Stimulated activated CD4-positive, alpha-beta T cell treated with anti-CD3 and anti-CD28 coated beads, Interleukin-1b, Interleukin-23, amount 100 ng/mL, for 24 hours (primary cell): ENCODE results near the gene SCARB2.
A peak's percentile ranks its signal among the peaks of the same experiment; 100 is the strongest.

Experiments used
- DNase-seq, 4 experiments: peaks; one replicate each; pipeline ENCODE4 v3.0.0-alpha.2; 2020; ENCODE audit warnings: low read depth in 4 of 4, low spot score in 1 of 4

The SCARB2 gene

DNA sequence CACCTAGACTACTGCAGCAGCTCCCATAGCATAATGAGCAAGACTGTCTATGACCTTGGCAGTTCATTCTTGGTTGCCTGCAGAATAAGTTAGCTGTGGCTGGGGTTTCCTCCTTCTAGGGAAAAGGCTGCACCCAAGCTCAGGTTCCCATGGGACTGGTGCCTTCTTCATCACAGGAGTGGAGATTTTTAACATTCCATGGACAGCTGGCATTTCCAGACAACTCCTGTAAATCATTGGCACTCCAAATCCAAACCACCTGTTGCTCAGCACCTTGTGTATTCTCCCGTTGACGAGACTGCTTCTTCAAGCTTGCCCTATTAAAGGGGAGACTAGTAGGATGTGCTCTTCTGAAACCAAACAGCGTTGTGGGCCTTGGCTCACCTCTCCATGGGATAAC lies 57.6 kb downstream of the SCARB2 start:
- DNase-seq, result no peak

DNA sequence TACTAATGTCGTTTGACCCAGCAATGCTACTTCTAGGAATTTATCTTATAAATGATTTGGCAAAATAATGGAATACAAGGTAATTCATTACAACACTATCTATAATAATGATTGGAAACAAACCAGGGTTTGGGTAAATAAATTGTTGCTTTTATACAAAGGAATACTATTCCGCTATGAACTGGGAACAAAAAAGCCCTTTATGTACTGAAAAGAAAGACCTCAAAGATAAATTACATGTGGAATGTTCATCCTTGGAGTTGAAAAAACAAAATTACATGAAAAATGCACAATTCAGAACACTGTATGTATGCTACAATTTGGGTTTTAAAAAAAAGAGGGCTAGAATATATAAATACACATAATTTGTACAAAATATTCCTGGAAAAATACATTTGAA lies 60.3 kb downstream of the SCARB2 start:
- no peak for DNase-seq

DNA sequence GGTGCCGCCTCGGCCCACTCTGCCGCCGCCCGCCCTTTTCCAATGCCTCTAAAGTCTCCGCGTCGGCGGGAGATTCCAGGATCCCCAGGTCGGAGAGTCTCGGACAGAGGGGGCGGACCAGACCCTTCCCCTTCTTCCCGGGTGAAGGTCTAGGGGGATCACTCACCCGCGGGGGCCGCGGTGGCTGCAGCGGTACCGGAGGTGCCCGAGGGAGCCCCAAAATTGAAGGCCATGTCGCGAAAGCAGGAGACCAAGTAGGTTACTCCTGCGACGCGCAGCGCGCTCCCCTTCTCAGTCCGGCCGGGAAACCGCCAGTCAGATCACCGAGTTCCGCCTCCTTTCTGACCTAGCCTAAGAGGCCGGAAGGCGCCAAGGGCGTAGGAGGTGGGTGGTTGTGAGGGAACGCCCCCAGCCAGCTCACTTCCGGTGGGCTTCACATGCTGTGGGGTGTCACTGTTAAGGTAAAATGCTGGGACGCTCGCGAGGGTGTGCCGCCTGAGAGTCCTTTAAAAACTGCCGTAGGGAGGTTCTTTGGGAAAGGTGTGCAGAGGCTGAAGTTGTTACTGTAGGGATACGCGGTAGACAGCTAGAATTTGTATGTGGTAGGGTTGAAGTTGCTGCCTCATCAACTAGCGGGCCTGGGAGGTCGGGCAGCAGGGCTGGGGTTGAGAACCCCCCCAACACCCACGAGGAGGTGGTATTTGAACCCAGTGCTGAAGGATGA lies 65.3 kb downstream of the SCARB2 start, which contains the start of gene NUP54:
Gene NUP54 (minus strand): TSS at position 256 of the 724 bp plus-strand sequence. CDS start 23 bp downstream, at position 233.
- peak; percentile 85 to 93 (median 92) for DNase-seq

DNA sequence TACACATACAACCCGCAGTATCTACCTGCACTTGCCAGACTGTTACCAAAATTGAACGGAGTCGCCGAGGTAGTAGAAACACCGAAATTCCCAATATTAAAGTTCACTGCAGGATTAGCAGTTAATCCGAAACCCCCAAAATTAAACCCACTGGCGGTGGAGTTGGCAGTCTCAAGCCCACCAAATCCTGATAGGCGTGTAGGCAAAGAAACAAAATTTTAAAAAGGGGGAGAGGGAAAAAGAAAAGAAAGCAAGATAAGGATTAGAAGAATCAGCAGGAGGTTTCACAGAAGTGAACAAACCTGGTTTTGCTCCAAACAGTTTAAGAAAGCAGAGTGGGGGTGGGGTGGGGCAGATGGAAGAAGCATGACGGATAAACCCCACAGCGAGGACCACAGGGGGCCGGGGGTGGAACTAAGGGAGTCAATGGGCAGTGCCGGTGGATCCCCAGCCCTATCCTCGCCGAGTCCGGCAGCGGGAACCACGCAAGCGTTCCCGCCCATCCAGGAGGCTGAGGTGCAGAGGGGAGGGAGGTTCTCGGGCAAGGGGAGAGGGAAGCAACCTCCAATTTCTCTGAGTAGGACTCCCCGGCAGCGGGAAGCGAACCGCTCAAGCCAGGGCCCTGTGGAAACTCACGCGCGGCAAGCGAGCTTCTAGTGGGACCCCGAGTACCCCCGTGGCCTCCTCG lies 66.0 kb downstream of the SCARB2 start:
- peak; percentile 7 to 55 (median 14) for DNase-seq

DNA sequence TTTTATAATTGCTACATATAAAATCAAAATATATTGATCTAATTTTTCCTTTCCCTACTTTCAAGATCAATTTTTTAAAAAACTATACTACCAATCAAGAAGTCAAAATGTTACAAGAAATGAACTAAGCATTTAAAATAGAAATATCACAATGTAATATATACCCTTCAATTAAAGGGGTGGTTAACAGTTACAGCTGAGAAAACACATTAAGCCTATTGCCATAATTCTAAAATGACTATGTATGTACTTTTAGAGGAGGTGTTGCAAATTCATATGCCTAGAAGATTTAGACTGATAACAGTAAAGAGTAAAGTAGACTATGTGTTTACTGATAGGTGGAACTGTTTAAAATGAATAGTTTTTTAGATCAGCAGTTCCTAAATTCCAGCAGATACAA lies 69.1 kb downstream of the SCARB2 start:
- no peak for DNase-seq

DNA sequence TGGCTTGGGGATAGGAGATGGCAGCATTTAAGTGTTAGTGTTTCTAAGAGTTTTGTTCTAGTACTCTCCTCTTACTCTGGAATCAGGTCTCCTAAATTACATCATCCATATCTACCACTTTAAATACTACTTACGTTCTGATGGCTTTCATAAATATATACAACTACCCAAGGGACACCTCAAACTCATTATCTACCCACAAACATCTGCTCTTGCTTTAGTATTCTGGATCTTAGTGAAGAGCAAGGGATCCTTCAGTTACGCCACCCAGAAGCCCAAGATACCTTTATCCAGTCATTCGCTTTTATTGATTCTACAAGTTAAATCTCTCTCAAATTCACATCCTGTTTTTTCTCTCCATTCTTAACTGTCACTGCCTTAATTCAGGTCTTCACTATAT lies 72.4 kb downstream of the SCARB2 start:
- DNase-seq, result no peak

DNA sequence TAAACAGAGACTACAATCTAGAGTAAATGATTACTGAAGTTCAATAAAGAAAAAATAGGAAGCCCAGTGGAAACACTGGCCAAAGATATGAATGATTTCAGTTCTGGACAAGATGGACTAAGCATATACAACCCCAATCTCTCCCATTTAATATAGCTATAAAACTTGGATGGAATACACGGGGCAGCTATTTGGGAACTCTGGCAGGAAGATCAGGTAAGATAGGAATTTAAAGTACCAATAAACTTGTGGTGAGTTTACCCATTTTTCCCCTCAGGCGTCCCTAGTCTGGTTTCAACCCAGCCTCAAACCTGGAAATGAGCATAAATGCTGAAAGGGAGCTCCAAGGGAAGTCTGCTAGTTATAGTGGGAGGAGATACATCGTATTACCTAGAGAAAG lies 85.9 kb downstream of the SCARB2 start:
- DNase-seq, result no peak

DNA sequence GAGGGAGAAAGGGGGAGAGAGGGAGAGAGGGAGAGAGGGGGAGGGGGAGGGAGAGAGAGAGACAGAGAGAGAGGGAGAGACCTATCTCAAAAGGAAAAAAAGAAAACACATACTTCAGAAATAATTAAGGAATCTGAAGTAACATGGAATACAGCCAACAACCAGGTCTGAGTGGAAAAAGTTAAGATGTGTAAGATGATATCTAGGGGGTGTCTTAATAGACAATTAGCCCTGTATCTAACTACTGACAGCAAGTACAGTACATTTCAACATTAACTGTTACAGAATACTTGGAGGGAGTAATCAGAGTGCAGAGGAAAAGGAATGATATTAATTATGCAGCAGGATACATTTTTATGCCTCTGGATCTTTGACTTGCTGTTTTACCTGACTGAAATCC lies 87.8 kb downstream of the SCARB2 start:
- DNase-seq, result no peak

DNA sequence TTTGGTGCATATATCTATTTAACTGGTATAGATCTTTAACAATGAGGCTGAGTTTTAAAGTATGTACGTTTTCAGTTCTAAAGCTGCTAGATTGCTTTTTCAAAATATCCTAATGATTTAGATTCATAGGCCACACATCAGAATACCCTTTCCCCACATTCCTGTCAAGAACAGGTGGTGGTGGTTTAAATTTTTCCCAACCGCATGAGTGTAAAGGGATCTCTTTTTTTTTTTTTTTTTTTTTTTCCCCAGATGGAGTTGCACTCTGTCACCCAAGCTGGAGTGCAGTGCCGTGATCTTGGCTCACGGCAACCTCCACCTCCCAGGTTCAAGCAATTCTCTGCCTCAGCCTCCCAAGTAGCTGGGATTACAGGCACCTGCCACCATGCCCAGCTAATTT lies 93.4 kb downstream of the SCARB2 start:
- DNase-seq, result no peak

DNA sequence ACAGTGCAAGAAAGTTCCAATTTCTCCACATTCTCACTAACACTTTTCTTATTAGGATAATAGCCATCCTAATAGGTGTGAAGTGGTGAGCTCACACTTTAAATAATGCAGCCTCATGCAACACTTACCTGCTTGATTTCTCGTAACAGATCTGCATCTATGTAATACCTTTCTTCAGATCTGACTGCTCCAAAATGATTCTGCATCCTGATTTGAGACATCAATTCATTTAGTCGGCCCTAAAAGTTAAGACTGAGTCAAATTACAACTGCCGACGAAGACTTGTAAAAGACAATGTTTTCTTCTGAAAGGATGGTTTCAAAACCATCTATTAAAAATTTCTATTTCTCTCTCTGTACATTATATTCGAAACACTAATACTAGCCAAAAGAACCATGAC lies 96.1 kb downstream of the SCARB2 start:
- DNase-seq, result no peak

DNA sequence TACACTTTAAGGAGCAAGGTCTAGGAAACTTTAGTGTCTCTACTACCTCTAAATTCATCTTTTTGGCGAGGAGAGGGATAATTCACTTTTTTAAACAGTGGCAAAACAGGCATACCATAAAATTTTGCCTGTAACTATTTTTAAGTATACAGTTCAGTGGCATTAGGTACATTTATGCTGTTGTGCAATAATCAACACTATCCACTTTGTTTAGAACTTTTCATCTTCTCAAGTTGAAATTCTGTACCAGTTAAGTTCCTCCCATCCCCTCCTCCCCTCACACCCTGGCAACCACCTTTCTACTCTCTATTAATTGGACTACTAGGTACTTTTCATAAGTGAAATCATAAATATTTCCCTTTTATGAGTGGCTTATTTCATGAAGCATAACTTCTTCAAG lies 96.8 kb downstream of the SCARB2 start:
- no peak for DNase-seq
